ENCODE results near the gene MMRN2.
"Not testable (repeated sequence)": the region's sequence is repeated elsewhere in the genome, so short reads cannot be mapped to it uniquely, and the experiment has no call there.

MMRN2 gene

DNA sequence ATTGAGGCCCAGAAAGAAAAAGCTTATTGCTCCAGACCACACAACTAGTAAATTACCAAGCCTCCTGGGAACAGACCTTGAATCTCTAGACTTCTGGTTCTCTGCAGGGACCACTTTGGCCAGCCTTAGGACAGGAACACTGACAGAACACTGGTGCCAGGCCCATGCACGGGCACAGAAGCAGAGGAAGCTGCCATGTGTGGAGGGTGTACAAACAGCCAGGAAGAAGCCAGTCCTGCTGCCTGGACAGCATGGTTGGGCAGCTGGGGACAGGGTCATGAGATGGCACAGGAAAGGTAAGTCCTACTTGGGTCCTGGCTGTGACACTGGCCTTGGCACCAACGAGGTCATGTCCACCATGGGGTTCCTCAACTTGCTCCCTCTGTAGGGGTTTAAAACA is 19.2 kb downstream of the MMRN2 start:
- FAIRE-seq, result no peak

DNA sequence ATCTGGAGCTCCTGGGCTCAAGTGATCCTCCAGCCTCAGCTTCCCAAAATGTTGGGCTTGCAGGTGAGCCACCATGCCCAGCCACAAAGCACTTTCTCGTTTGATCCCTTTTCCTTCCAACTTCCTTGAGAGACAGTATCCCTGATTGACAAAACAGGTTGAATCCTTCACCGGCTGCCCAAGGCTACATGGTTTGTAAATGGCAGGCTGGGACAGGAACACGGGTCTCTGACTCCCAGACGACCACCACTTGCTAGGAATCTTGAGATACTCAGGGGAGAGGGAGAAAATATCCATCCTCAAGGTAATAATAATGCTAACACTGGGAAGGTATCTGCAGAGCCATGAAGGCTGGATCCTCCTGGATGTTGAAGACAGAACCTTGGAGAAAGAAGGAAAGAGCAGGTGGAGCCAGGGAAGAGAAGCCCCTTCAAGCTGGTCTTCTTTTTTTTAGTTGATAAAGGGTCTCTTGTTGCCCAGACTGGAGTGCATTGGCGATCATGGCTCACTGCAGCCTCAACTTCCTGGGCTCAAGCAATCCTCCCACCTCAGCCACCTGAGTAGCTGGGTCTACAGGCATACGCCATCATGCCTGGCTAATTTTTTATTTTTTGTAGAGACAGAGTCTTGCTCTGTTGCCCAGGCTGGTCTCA is 19.8 kb downstream of the MMRN2 start:
- FAIRE-seq, result no peak

DNA sequence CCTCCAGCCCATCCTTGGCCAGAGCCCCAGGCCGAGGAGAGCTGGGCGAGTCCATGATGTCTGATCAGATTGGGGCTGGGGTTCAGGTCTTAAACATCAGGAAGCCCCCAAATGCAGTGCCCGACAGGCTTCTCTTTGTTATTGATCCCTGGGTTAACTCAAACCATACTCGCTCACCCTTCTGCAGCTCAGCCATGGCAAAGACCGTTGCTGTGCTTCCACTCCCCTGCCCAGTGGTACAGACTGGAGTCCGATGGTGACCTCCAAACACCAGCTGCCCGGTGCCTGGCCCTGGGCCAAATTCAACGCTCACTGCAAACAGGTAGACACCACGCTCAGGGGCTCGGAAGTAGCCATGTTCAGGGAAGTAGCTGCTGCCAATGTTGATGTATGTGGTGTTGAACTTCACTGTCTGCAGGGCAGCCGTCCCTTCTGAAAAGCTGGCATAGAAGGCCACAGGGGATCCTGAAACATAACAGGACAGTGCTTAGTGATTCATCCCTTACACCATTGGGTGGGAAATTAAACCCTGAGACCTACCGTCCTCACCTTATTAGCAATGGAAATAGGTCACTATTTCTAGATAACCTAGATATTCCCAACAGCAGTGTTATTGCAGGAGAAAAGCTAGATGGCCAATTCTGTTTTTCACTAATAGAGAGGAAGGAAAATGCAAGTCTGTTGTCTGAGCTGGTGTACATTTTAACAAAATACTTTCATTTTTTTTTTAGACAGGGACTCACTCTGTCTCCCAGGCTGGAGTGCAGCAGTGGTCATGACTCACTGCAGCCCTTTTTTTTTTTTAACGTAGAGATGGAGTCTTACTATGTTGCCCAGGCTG is 20.5 kb downstream of the MMRN2 start:
- no peak for FAIRE-seq

DNA sequence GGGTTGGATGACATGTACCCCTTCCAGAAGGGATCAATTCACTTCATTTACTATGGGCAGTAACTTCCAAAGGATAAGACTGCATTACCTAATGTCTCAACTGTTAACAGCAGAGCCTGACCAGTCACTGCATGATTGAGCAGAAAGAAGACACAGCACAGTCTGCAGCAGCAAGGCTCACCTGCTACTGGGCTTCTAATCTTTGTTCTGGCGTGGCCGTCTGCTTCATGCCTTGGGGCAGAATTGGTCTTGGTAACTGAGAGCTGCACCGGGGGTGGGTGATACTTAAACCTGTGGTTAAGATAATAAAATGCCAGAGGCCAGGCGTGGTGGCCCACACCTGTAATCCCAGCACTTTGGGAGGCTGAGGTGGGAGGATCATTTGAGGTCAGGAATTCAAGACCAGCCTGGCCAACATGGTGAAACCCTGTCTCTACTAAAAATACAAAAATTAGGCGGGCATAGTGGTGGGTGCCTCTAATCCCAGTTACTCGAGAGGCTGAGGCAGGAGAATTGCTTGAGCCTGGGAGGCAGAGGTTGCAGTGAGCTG is 23.2 kb downstream of the MMRN2 start:
- not testable (repeated sequence) for FAIRE-seq

DNA sequence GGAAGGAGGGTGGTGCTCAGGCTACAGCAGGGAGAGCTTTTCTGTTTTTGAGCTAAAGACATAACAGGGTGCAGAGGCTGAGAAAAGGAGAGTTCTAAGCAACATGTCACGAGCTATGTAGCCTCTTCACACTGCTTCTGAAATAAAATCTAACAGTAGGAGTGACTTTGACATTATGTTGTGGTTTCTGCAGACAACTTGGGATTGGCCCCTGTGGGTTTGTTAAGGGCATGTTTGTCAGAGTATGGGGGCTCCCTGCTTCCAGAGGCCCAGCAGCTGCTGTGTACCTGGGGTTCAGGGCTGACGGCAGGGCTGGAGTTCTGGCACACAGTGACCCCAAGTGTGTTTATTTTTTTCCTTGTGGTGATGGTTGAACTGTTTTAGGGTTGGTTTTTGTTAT is 24.7 kb downstream of the MMRN2 start:
- no peak for FAIRE-seq

DNA sequence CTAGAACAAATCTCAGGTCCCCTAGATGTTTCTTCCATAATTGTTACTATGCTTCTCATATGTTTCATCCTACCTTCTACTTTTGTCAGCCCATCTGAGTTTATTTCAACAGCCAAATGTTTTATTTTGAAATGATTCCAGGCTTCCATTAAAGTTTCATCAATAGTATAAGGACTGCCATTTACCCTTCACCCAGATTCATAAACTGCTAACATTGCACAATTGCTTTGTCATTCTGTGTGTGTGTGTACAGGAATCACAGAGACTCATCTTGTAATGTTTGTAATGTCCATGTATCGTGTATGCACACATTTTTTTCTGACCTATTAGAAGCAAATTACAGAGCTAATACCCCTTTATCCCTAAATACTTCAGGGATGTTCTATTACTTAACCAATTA is 25.5 kb downstream of the MMRN2 start:
- no peak for FAIRE-seq

DNA sequence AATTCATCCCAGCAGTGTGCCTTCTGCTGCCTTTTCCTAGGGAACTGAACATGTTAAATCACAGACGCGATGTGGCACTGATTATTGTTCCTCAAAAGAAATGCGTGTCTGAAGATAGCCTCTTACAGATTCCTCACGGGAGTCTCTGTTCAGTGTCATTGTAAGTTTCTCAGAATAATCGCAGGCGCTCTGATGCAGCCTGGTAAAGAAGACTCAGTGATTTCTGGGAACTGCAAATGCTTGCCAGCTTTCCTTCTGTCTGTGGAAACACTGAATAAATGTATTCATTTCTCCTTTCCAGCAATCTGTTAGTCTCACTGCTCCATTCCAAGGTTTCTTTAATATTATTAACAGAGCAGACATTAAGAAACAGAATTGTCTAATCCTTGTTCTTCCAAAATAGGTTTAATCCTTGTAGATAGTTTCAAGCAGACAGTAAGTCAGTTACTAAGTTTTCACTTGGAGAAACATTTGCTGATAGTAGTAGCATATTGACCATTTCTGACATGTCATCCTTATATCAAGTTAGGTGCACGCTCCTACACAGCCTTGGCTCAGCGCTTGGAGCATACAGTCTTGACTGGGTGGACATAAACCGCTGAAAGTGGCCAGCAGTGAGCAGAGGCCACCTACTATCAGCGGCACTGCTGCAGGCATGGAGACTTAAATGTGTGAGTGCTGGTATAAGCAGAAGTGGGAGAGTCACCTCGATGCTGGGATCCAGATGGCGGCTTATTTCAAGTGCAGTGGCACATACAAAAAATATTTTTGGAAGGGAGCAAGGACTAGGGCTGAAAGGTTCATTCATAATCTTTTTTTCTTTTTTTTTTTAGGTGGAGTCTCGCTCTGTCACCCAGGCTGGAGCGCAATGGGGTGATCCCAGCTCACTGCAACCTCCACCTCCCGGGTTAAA is 27.7 kb downstream of the MMRN2 start:
- no peak for FAIRE-seq

DNA sequence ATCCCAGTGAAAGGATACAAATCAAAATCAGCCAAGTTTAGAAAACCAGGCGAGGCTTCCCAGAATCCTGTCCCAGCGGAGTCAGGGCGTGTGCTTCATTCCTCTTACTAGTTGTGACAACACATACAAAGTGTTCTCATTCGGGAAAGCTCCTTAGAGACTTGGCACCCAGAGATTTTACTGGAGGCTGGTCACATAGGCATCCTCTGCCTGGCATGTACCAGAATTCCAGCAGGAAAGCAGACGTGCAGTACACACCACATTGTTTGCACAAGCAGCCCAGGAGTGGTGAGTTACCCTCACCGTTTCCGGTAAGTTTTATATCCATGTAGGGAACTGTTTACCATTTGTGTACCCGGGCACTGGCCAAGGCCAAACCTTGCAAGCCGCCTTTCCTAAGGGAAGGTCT is 34.9 kb downstream of the MMRN2 start:
- no peak for FAIRE-seq

DNA sequence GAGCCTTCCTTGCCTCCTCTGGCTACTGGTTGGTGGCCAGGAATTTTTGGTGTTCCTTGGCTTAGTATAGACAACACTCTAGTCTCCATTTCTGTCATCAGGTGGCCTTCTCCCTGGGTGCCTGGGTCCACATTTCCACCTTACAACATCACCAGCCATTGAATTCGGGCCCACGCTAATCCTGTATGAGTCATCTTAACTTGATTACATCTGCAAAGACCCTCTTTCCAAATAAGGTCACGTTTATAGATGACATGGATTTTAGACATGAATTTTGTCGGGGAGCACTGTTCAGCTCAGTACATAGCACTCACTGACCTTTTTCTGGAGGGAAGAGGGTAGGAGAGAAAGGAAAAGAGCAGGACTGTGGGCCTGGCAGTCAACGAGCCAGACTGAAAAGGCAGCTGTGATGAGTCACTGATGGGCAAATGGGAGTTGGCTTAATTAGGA is 39.4 kb downstream of the MMRN2 start:
- no peak for FAIRE-seq

DNA sequence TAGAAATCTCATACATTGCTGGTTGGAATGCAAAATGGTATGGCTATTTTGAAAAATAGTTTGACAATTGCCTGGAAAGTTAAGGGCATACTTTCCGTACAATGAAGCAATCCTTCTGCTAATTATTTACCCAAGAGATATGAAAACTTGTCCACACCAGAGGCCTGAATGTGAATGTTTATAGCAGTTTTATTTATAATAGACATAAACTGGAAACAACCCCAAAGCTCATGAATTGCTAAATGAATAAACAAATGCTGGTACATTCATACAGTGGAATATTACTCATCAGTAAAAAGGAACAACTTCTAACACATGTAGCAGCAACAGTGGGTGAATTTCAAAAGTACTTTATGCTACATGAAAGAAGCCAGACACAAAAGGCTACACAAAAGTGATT is 42.7 kb downstream of the MMRN2 start:
- no peak for FAIRE-seq

DNA sequence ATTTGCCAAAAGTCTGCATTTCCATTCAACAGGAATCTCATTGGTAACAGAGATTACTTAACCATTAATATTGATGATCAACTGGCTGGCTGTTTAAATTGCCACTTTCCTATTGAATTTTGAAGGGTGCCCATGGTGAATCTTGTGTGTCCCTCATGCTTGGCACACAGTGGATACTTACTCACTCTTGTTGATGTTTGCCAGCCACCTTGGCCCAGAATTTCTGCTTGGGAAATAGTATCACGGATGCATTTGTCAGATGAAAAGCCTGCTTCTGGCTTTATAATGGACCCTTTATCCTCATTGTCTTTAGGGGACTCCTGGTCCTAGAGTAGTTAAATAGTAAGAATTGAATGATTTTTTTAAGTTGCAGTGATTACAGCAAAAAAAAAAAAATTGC is 52.0 kb downstream of the MMRN2 start:
- FAIRE-seq, result no peak

DNA sequence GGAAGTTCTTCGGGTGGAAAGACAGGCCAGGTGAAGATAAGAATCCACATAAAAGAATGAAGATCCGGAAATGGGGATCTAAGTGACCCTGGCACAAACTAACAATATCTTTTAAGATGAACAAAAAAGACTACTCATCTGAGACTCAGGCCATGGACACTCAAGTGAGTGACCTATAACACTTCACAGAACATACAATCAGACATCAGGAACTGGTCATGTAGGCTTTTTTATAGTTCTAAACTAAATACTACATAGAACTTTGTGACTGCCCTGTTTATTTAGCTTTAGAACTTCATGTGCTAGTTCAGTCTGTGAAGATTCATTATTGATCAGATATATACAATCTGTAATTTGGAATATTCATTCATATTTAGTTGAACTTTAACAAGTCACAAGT is 52.8 kb downstream of the MMRN2 start:
- FAIRE-seq, result no peak

DNA sequence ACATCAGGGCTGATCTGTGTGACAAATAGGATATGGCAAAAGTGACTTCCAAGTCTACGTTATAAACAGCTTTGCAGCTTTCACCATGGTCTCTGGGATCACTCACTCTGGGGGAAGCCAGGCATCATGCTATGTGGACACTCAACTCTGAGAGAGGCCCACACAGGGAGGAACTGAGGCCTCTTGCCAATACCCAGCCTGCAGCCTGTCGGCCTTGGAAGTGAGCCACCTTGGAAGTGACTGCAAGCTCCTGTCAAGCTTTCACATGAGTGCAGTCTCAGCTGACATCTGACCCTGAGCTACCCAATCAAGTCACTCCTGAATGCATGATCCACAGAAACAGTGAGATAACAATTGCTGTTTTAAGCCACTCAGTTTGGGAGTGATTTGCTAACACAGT is 56.5 kb downstream of the MMRN2 start:
- FAIRE-seq, result no peak

DNA sequence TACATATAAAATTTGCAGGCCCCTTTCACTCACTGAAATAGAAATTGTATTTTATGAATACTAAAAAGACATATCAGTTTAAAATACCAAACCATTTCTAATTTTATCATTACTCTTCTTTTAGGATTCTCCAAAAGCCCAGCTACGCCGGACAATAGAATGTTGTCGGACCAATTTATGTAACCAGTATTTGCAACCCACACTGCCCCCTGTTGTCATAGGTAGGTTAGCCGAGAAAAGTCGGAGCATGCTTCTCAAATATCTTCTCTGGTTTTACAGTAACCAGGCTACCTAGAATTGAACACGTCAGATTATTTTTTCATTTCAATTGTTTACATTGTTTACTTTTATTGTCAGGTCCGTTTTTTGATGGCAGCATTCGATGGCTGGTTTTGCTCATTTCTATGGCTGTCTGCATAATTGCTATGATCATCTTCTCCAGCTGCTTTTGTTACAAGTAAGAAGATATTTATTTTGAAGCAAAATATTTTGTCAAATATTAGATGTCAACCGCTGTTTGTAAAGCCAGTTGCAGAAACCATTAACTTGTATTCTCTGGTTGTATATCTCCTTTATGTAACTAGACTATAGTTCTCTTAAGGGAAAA is 57.6 kb downstream of the MMRN2 start:
- FAIRE-seq, result peak; percentile 96

DNA sequence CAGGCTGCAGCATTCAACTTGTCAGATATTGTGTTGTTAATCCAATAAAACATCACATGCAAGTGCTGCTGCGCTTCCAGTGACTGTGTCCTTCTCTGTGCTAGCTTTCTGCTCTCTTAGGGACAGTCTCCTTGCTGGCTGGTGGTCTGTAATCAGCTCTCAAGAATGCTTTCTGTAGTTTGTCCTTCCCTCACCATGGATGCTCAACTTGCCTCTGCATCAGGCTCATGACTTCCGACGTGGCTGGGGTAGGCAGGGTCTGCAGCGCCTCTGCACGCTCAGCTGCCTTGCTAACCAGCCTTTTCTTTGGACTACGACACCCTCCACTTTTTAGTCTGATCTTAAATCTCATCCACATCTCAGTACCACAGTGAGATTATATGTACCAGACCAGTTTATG is 58.3 kb downstream of the MMRN2 start:
- FAIRE-seq, result no peak

DNA sequence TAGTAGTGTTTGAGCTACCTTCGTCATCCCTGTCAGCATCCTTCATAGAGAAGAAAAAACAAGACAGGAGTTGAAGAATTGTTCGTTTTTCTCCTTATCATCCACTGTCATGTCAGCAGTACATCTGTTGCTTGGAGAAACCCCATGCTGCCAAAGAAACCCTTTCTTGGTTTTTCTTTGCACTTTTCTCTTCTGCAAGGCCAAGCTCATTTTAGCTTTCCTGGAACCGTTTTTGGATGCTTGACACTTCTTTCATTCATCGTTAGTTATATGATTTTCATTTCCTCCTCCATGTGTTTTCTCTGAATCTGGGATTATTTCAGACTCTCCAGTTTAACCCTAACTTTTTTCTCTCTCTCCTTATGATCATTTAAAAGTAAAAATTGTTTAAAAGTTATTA is 58.9 kb downstream of the MMRN2 start:
- no peak for FAIRE-seq

DNA sequence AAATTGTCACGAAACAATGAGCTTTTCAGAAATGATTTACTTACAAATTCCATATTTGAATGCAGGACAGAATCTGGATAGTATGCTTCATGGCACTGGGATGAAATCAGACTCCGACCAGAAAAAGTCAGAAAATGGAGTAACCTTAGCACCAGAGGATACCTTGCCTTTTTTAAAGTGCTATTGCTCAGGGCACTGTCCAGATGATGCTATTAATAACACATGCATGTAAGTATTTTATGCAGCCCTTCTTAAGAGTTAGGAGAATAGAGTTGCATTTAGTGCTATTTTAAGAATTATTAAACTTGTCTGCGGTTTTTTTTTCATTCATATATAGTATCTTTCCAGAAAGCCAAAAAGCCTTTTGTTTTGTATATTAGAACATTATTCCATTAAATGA is 67.4 kb downstream of the MMRN2 start:
- FAIRE-seq, result no peak

DNA sequence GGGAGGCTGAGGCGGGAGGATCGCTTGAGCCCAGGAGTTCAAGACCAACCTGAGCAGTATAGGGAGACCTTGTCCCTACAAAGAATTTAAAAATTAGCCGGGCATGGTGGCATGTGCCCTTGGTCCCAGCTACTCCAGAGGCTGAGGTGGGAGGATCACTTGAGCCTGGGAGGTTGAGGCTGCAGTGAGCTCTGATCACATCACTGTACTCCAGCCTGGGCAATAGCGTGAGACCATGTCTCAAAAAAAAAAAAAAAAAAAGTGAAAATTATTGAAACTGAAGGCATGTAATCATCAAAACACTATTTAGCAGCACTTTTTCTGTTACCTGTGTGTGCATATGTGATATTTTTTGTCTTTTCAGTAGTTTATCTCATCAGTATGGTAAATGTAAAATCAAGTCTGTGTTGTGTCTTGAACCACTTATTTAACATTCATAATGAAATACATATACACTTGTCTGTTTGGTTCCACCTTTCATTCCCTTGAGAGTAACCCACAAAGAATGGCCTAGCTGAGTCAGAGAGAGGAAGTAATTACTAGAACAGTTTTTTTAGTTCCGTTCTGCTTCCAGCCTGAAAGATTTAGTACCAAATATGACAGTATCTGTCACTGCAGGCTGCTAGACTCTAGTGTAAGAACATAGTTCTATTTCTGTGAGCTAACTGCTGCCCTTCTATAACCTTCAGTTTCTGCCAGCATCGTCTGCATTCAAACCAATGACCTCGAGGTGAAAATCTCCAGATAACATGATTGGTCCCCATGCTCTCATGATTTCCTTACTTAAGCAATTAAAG is 68.6 kb downstream of the MMRN2 start:
- no peak for FAIRE-seq
